Kidney (tissue), 14 donors: ENCODE data around the gene TMEM213. TPM values are rescaled to one million over a fixed set of nuclear protein-coding genes. Genes with fewer than 3 reads are reported as not detected.

ENCODE experiments used
- DNase-seq, 5 donors: peaks; one replicate each; pipeline ENCODE4 v3.0.0-alpha.2; 2013 to 2020
- FAIRE-seq: peaks from 2 replicates; lab custom pipeline; 2012; peaks lifted over from hg19 to GRCh38; lab: Jason Lieb, UNC
- H3K27ac ChIP-seq, 2 donors: one replicate each; pipeline ENCODE4 v1.7.0; 2013; ENCODE audit warnings: low read depth in 2 of 2, low read length in 2 of 2, inconsistent platforms in 1 of 2
- H3K27me3 ChIP-seq: one replicate; pipeline ENCODE4 v1.7.1; 2013; ENCODE audit warnings: low read length, inconsistent platforms; ENCODE audit not compliant: control insufficient read depth, insufficient read depth
- H3K36me3 ChIP-seq, 3 donors: one replicate each; pipeline versions ENCODE4 v1.7.0 to v1.7.1; 2013; ENCODE audit warnings: low read length in 3 of 3, control low read depth in 1 of 3, inconsistent platforms in 1 of 3; ENCODE audit not compliant: insufficient read depth in 3 of 3, control insufficient read depth in 2 of 3
- H3K4me1 ChIP-seq, 3 donors: one replicate each; pipeline versions ENCODE4 v1.7.0 to v1.7.1; 2013; ENCODE audit warnings: low read length in 3 of 3, inconsistent platforms in 1 of 3, low read depth in 1 of 3; ENCODE audit not compliant: control insufficient read depth in 2 of 3, insufficient read depth in 2 of 3
- H3K4me3 ChIP-seq, 3 donors: one replicate each; pipeline versions ENCODE4 v1.7.0 to v1.8.1; 2013; ENCODE audit warnings: low read length in 3 of 3, control low read depth in 1 of 3, inconsistent platforms in 1 of 3
- H3K9ac ChIP-seq, 3 donors: one replicate each; pipeline versions ENCODE4 v1.7.0 to v1.7.1; 2013; ENCODE audit warnings: low read length in 3 of 3, control low read depth in 1 of 3, inconsistent platforms in 1 of 3
- H3K9me3 ChIP-seq, 3 donors: one replicate each; pipeline versions ENCODE4 v1.7.0 to v1.7.1; 2013; ENCODE audit warnings: low read length in 3 of 3, control low read depth in 1 of 3, inconsistent platforms in 1 of 3; ENCODE audit not compliant: control insufficient read depth in 2 of 3, insufficient read depth in 1 of 3
- intact Hi-C: fragments of 100-400 bp; cut with DNase I; formaldehyde crosslinking; loops from one replicate; pipeline ENCODE4 v1.11.1; 2022
- polyA plus RNA-seq: library from polyadenylated mRNA; stranded (reverse); fragments of 350-450 nt; fragmentation: Illumina TruSeq; extraction: RNeasy Lipid Tissue Mini Kit (QIAGEN cat#74804); gene quantifications from one replicate; pipeline ENCODE4 v1.2.3, GENCODE V29; 2014; ENCODE audit warnings: low read depth, low replicate concordance; ENCODE audit not compliant: insufficient read depth
- total RNA-seq: library from RNA; stranded (reverse); fragmentation: NEBNext Ultra II Directional; extraction: Animal tissue kit (Norgen Biotek cat#: 25700); gene quantifications from one replicate; pipeline ENCODE4 v1.2.1, GENCODE V29; 2021
- TF ChIP-seq, protein P1 (sequence below): IDR thresholded peaks from 3 replicates; pipeline ENCODE4 v1.5.1; 2012; ENCODE audit warnings: mild to moderate bottlenecking, moderate library complexity, borderline replicate concordance; ENCODE audit not compliant: insufficient read depth; ENCODE audit errors: extremely low read depth
- donor health status: control.
- donor health status: control.
- donor health status: control.
- donor health status: control.
- donor health status: control.
- donor health status: DM: yes; HTN: yes; CAD: no.
- donor health status: Normal renal cell carcinoma (clear cell type).

The TMEM213 gene
- total and polyA plus RNA-seq, 2 donors from 2014 or later: 30.2 to 96.9 TPM

DNA sequence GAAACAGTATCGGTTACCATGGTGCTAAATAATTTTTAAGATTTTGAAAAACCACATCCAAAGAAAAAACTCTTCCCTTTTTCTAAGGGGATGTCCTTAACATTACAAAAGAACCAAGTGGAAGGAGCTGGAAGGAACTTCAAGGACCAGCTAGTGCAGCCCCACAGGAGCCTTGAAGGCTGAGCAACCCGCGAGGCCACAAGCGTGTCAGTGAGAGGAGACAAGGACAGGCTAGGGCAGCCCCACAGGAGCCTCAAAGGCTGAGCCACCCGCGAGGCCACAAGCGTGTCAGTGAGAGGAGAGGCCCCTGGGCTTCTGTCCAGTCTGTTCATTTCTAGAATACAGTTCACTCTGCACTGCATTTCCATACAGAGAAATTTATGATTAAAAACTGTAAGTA lies 80.3 kb downstream of the TMEM213 start:
- no peak for FAIRE-seq
- Histone ChIP-seq H3K9ac (no peak overlapping the region), H3K36me3 (peaks cover 0 to 13% (median 7%) of the 10 kb centered on the region in 3 donors), H3K27me3 (no peaks in the 10 kb centered on the region), H3K4me3 (no peak overlapping the region), H3K9me3 (no peaks in the 10 kb centered on the region), H3K4me1 (no peaks in the 10 kb centered on the region), H3K27ac (no peak overlapping the region)
- TF ChIP-seq, protein P1, sequence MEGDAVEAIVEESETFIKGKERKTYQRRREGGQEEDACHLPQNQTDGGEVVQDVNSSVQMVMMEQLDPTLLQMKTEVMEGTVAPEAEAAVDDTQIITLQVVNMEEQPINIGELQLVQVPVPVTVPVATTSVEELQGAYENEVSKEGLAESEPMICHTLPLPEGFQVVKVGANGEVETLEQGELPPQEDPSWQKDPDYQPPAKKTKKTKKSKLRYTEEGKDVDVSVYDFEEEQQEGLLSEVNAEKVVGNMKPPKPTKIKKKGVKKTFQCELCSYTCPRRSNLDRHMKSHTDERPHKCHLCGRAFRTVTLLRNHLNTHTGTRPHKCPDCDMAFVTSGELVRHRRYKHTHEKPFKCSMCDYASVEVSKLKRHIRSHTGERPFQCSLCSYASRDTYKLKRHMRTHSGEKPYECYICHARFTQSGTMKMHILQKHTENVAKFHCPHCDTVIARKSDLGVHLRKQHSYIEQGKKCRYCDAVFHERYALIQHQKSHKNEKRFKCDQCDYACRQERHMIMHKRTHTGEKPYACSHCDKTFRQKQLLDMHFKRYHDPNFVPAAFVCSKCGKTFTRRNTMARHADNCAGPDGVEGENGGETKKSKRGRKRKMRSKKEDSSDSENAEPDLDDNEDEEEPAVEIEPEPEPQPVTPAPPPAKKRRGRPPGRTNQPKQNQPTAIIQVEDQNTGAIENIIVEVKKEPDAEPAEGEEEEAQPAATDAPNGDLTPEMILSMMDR: no peak
- no peak for DNase-seq
- intact Hi-C loops: no loop called here

DNA sequence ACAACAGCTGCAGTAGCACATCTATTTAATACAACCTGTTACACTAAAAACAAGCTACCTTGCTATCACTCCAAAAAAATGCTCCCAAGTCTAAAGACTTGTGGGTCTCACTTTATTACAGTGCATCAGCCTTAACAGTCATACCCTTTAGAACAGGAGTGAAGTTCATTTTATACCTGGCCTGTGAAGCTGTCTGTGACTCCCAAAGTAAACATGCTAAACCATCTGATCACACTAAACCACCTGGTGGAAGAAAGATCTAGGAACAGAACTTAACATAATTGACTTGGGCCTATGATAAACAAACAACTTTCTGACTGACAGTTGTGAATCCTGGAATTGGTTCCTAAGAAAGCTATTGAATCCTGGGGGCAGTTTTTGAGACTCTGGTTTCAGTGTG lies 81.1 kb downstream of the TMEM213 start:
- FAIRE-seq (no peak), DNase-seq (no peak)
- Histone ChIP-seq H3K27ac (no peak overlapping the region), H3K27me3 (no peaks in the 10 kb centered on the region), H3K36me3 (peaks cover 0 to 13% (median 7%) of the 10 kb centered on the region in 3 donors), H3K9ac (no peak overlapping the region), H3K4me3 (no peak overlapping the region), H3K9me3 (no peaks in the 10 kb centered on the region), H3K4me1 (no peaks in the 10 kb centered on the region)
- intact Hi-C loops: no loop called here
- TF ChIP-seq, protein P1: no peak

DNA sequence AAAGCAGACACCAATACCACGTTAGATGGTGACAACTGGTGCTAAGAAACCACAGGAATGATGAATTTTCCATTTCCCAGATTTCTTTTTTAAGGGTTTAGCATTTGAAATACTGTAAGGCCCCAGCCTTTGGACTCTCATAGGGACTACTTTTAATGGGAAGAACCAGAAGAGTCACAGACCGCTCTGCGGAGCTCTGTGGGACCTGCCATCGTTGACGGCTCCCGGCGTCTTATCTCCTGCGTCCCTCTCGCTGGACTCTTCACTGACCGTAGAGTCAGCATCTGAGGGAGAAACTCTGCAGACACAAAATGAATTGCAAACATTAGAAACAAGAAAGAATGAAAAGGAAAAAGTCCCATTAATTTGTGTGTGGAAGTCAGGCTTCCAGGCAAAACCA lies 81.6 kb downstream of the TMEM213 start:
- Histone ChIP-seq H3K36me3 (peaks cover 0 to 13% (median 7%) of the 10 kb centered on the region in 3 donors), H3K4me3 (no peak overlapping the region), H3K9ac (no peak overlapping the region), H3K27ac (no peak overlapping the region), H3K27me3 (no peaks in the 10 kb centered on the region), H3K9me3 (no peaks in the 10 kb centered on the region), H3K4me1 (no peaks in the 10 kb centered on the region)
- TF ChIP-seq, protein P1: no peak
- DNase-seq (no peak), FAIRE-seq (no peak)
- intact Hi-C loops: no loop called here
